22Rv1 (cell line): ENCODE measurements around the gene DMXL1.

Experiments used
- CTCF ChIP-seq: fragments of 450-650 bp; IDR thresholded peaks from 2 replicates; pipeline ENCODE4 v1.5.1; 2017; ENCODE audit warnings: mild to moderate bottlenecking
- ZFX ChIP-seq: fragments of 450-650 bp; IDR thresholded peaks from 2 replicates; pipeline ENCODE4 v1.6.1; 2017; ENCODE audit warnings: antibody characterized with exemption, borderline replicate concordance

DNA sequence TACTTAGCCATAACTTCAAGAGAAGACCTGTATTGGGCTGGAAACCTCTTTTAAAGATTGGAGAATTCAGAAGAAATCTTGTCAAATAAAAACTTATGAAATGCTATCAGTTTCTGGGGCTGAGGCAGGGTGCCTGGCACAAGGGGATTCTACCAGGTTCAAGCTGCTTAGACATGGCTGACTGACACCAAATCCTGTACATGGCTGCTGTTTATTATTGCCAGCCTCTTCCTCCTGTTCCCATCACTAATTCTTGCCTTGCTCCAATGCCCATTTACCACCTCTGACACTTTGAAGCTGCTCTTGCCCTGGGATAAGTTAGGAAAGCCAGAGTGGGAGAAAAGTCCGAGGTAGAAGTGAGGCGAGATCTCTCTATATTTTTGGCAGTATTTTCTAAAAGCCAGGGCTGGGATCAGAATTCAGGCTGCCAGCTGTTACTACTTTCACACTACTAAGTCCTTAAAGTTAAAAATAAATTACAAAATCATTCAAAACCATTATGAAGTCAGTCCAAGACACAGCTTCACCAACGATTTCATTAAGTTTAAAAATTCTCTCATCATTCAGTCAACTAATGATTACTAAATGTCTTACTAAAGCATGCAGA is 218.7 kb downstream of the DMXL1 start:
- no peak for TF ChIP-seq CTCF
- no peak for TF ChIP-seq ZFX
